Measurements from ENCODE around the gene CUX1. TPM values are rescaled to one million over a fixed set of nuclear protein-coding genes. Genes with fewer than 3 reads are reported as not detected.

CUX1 gene
- total RNA-seq, 1 donor from 2014 or later, result 118 TPM

- no peak for TF ChIP-seq CTCF (IDR thresholded peaks at IDR 0.05)
Observed at GRCh38 chr7:102054158-102054557, 236.7 kb downstream of the CUX1 start.

GRCh38 chr7:102055181-102055976 lies 238.0 kb downstream of the CUX1 start:
- Mint-ChIP-seq H3K36me3 (ENCODE audit: low read depth) (peaks cover 15% of the 10 kb centered on the region), H3K4me1 (ENCODE audit: low read depth) (no peaks in the 10 kb centered on the region), H3K9me3 (ENCODE audit: low read depth) (peaks cover 21% of the 10 kb centered on the region), H3K27ac (ENCODE audit: unreplicated experiment) (no peak overlapping the region), H3K4me3 (ENCODE audit: unreplicated experiment) (no peak overlapping the region), H3K27me3 (ENCODE audit: low read depth) (no peaks in the 10 kb centered on the region)
- no peak for TF ChIP-seq CTCF (IDR thresholded peaks at IDR 0.05)
- no peak for DNase-seq (ENCODE audit: low spot score)

More at GRCh38 chr7:102054158-102054557, 236.7 kb downstream of the CUX1 start:
- H3K36me3 Mint-ChIP-seq (ENCODE audit: low read depth), result peaks cover 18% of the 10 kb centered on the region
- no peak for DNase-seq (ENCODE audit: low spot score)
- H3K27ac Mint-ChIP-seq (ENCODE audit: unreplicated experiment), result no peak overlapping the region
- H3K4me3 Mint-ChIP-seq (ENCODE audit: unreplicated experiment), result no peak overlapping the region
- H3K27me3 Mint-ChIP-seq (ENCODE audit: low read depth), result no peaks in the 10 kb centered on the region
- peaks cover 21% of the 10 kb centered on the region for H3K9me3 Mint-ChIP-seq (ENCODE audit: low read depth)
- H3K4me1 Mint-ChIP-seq (ENCODE audit: low read depth), result no peaks in the 10 kb centered on the region

- no peaks in the 10 kb centered on the region for H3K27me3 Mint-ChIP-seq (ENCODE audit: low read depth)
Observed at GRCh38 chr7:102059524-102059923, 242.1 kb downstream of the CUX1 start.

GRCh38 chr7:102061354-102061945 lies 244.0 kb downstream of the CUX1 start:
- no peak overlapping the region for H3K4me3 Mint-ChIP-seq (ENCODE audit: unreplicated experiment)
- TF ChIP-seq CTCF (IDR thresholded peaks at IDR 0.05), result no peak
- H3K36me3 Mint-ChIP-seq (ENCODE audit: low read depth), result peaks cover 6% of the 10 kb centered on the region
- peaks cover 5% of the 10 kb centered on the region for H3K9me3 Mint-ChIP-seq (ENCODE audit: low read depth)
- peaks cover 21% of the 10 kb centered on the region for H3K4me1 Mint-ChIP-seq (ENCODE audit: low read depth)
- no peak overlapping the region for H3K27ac Mint-ChIP-seq (ENCODE audit: unreplicated experiment)
- H3K27me3 Mint-ChIP-seq (ENCODE audit: low read depth), result no peaks in the 10 kb centered on the region
- DNase-seq (ENCODE audit: low spot score), result no peak

More at GRCh38 chr7:102059524-102059923, 242.1 kb downstream of the CUX1 start:
- H3K27ac Mint-ChIP-seq (ENCODE audit: unreplicated experiment), result no peak overlapping the region
- no peak for DNase-seq (ENCODE audit: low spot score)
- H3K9me3 Mint-ChIP-seq (ENCODE audit: low read depth), result peaks cover 16% of the 10 kb centered on the region
- H3K4me3 Mint-ChIP-seq (ENCODE audit: unreplicated experiment), result no peak overlapping the region
- peaks cover 9% of the 10 kb centered on the region for H3K36me3 Mint-ChIP-seq (ENCODE audit: low read depth)
- H3K4me1 Mint-ChIP-seq (ENCODE audit: low read depth), result peaks cover 17% of the 10 kb centered on the region
- no peak for TF ChIP-seq CTCF (IDR thresholded peaks at IDR 0.05)

- H3K4me1 Mint-ChIP-seq (ENCODE audit: low read depth), result peaks cover 21% of the 10 kb centered on the region
- no peak overlapping the region for H3K27ac Mint-ChIP-seq (ENCODE audit: unreplicated experiment)
- TF ChIP-seq CTCF (IDR thresholded peaks at IDR 0.05), result no peak
- H3K27me3 Mint-ChIP-seq (ENCODE audit: low read depth), result no peaks in the 10 kb centered on the region
- peaks cover 5% of the 10 kb centered on the region for H3K9me3 Mint-ChIP-seq (ENCODE audit: low read depth)
- H3K36me3 Mint-ChIP-seq (ENCODE audit: low read depth), result peaks cover 6% of the 10 kb centered on the region
- no peak for DNase-seq (ENCODE audit: low spot score)
- H3K4me3 Mint-ChIP-seq (ENCODE audit: unreplicated experiment), result no peak overlapping the region
Observed at GRCh38 chr7:102061981-102062390, 244.6 kb downstream of the CUX1 start.
